MV-4-11 (cell line): ENCODE results near the gene TLL1.

Source experiments
- DNase-seq: peaks from one replicate; lab custom pipeline; 2025; lab: John Stamatoyannopoulos, UW

The TLL1 gene

GRCh38 chr4:165971933-165972332 is 98.9 kb downstream of the TLL1 start:
- DNase-seq = no peak

GRCh38 chr4:165972747-165973146 is 99.7 kb downstream of the TLL1 start:
- no peak for DNase-seq

- no peak for DNase-seq
Observed at GRCh38 chr4:165982934-165983333, 109.9 kb downstream of the TLL1 start.

- no peak for DNase-seq
Observed at GRCh38 chr4:165986956-165987698, 114.1 kb downstream of the TLL1 start.

GRCh38 chr4:165991325-165992180 is 118.5 kb downstream of the TLL1 start:
- DNase-seq = no peak

GRCh38 chr4:165992283-165992682 is 119.2 kb downstream of the TLL1 start:
- DNase-seq = no peak

GRCh38 chr4:165994701-165995100 is 121.7 kb downstream of the TLL1 start:
- DNase-seq = no peak

- no peak for DNase-seq
Observed at GRCh38 chr4:166003811-166004210, 130.8 kb downstream of the TLL1 start.

- DNase-seq = no peak
Observed at GRCh38 chr4:166006217-166006616, 133.2 kb downstream of the TLL1 start.

- no peak for DNase-seq
Observed at GRCh38 chr4:166008510-166008909, 135.5 kb downstream of the TLL1 start.

- DNase-seq = no peak
Observed at GRCh38 chr4:166012129-166013030, 139.3 kb downstream of the TLL1 start.

- no peak for DNase-seq
Observed at GRCh38 chr4:166014411-166014810, 141.4 kb downstream of the TLL1 start.

GRCh38 chr4:166017804-166018203 is 144.8 kb downstream of the TLL1 start:
- DNase-seq = no peak

GRCh38 chr4:166019441-166020220 is 146.6 kb downstream of the TLL1 start:
- DNase-seq = no peak

GRCh38 chr4:166021617-166022016 is 148.6 kb downstream of the TLL1 start:
- DNase-seq = no peak

GRCh38 chr4:166034965-166035364 is 161.9 kb downstream of the TLL1 start:
- DNase-seq = no peak

- DNase-seq = no peak
Observed at GRCh38 chr4:166039822-166040221, 166.8 kb downstream of the TLL1 start.

- no peak for DNase-seq
Observed at GRCh38 chr4:166042510-166043055, 169.5 kb downstream of the TLL1 start.

GRCh38 chr4:166043801-166044200 is 170.8 kb downstream of the TLL1 start:
- no peak for DNase-seq

GRCh38 chr4:166044871-166045270 is 171.8 kb downstream of the TLL1 start:
- DNase-seq = no peak

- DNase-seq = no peak
Observed at GRCh38 chr4:166045457-166045856, 172.4 kb downstream of the TLL1 start.
